ENCODE results near the gene COL18A1. TPM values are rescaled to one million over a fixed set of nuclear protein-coding genes. Genes with fewer than 3 reads are reported as not detected.

The COL18A1 gene
- total RNA-seq, 4 donors from 2014 or later: 16.4 to 42.2 (median 20.7) TPM

DNA sequence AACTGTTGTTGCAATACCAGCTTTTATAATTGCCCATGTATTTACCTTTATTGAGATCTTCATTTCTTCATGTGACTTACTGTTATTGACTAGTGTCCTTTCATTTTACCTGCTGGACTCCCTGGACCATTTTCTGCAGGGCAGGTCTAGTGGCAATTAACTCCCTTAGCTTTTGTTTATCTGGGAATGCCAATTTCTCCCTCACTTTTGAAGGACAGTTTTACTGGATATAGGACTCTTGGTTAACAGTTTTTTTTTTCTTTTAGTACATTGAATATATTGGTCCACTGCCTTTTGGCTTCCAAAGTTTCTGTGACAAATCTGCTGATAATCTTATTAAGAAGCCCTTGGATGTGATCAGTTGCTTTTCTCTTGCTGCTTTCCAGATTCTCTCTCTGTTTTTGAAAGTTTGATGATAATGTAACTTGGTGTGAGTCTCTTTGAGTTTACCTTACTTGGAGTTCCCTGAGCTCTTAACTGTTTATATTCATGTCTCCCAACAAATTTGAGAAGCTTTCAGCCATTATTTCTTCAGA is 56.9 kb downstream of the COL18A1 start:
- Histone ChIP-seq H3K9me3 (no peaks in the 10 kb centered on the region), H3K4me3 (no peak overlapping the region), H3K36me3 (no peaks in the 10 kb centered on the region), H3K4me1 (no peaks in the 10 kb centered on the region), H3K27me3 (peaks cover 0 to 10% (median 2%) of the 10 kb centered on the region in 3 donors), H3K27ac (no peak overlapping the region)
- in situ Hi-C loops (cut with MboI; ENCODE audit: low sequenced_read_pairs in 4 of 4): no loop called here
- DNase-seq (no peak), ATAC-seq (no peak)
- no peak for TF ChIP-seq POLR2A (IDR thresholded peaks at IDR 0.05)
- TF ChIP-seq, protein P1, sequence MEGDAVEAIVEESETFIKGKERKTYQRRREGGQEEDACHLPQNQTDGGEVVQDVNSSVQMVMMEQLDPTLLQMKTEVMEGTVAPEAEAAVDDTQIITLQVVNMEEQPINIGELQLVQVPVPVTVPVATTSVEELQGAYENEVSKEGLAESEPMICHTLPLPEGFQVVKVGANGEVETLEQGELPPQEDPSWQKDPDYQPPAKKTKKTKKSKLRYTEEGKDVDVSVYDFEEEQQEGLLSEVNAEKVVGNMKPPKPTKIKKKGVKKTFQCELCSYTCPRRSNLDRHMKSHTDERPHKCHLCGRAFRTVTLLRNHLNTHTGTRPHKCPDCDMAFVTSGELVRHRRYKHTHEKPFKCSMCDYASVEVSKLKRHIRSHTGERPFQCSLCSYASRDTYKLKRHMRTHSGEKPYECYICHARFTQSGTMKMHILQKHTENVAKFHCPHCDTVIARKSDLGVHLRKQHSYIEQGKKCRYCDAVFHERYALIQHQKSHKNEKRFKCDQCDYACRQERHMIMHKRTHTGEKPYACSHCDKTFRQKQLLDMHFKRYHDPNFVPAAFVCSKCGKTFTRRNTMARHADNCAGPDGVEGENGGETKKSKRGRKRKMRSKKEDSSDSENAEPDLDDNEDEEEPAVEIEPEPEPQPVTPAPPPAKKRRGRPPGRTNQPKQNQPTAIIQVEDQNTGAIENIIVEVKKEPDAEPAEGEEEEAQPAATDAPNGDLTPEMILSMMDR (IDR thresholded peaks at IDR 0.05 in 4 of 5, conservative IDR thresholded peaks at IDR 0.05 in 1 of 5): no peak
- intact Hi-C loops (cut with DNase I; ENCODE audit: low total_unique reads): no loop called here

DNA sequence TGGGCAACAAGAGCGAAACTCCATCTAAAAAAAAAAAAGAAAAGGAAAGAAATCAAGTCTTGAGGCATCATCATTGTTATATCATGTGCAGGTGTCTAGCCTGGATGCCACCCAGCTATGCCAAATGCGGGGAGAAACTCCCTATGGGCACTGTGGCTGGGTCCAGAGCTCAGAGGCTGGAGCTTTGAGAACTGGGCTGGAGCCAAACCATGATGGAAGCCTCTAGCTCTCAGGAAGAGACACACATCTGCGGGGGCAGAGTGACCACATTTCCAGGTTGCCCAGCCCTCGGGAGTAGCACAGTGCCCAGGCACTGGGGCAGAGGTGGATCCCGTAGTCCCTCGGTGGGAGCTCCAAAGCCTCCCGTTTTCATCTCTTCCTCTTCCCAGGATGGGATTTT is 58.9 kb downstream of the COL18A1 start:
- peaks cover 0 to 7% (median under 1%) of the 10 kb centered on the region in 3 donors for H3K27me3 ChIP-seq
- no peak overlapping the region for H3K4me3 ChIP-seq
- H3K9me3 ChIP-seq: no peaks in the 10 kb centered on the region
- in situ Hi-C loops (cut with MboI; ENCODE audit: low sequenced_read_pairs in 4 of 4): no loop called here
- intact Hi-C loops (cut with DNase I; ENCODE audit: low total_unique reads): no loop called here
- no peak for TF ChIP-seq POLR2A (IDR thresholded peaks at IDR 0.05)
- TF ChIP-seq, protein P1 (IDR thresholded peaks at IDR 0.05 in 4 of 5, conservative IDR thresholded peaks at IDR 0.05 in 1 of 5): no peak
- no peak overlapping the region for H3K27ac ChIP-seq
- no peak for DNase-seq
- no peak for ATAC-seq
- H3K4me1 ChIP-seq: no peaks in the 10 kb centered on the region
- H3K36me3 ChIP-seq: no peaks in the 10 kb centered on the region

DNA sequence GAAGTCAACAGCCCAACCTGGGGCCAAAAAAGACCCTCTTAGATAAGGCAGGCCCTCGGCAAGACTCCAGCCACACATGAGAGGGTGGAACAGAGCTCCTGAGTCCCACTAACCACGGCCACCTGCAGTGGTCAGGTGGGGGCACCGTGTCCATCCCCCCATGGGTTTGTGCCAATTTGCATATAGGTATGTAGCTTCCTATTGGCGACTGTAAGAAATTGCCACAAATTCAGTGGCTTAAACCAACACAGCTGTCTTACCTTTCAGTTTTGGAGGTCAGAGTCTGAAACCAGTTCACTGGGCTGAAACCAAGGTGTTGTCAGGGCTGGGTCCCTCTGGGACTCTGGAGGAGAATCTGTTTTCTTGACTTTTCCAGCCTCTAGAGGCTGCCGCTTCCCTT is 59.3 kb downstream of the COL18A1 start:
- intact Hi-C loops (cut with DNase I; ENCODE audit: low total_unique reads): no loop called here
- Histone ChIP-seq H3K27me3 (peaks cover 0 to 7% (median 0%) of the 10 kb centered on the region in 3 donors), H3K36me3 (no peaks in the 10 kb centered on the region), H3K27ac (no peak overlapping the region), H3K4me3 (no peak overlapping the region), H3K4me1 (no peaks in the 10 kb centered on the region), H3K9me3 (no peaks in the 10 kb centered on the region)
- in situ Hi-C loops (cut with MboI; ENCODE audit: low sequenced_read_pairs in 4 of 4): no loop called here
- DNase-seq (no peak), ATAC-seq (no peak)
- TF ChIP-seq, protein P1 (IDR thresholded peaks at IDR 0.05 in 4 of 5, conservative IDR thresholded peaks at IDR 0.05 in 1 of 5): no peak
- TF ChIP-seq POLR2A (IDR thresholded peaks at IDR 0.05): no peak

DNA sequence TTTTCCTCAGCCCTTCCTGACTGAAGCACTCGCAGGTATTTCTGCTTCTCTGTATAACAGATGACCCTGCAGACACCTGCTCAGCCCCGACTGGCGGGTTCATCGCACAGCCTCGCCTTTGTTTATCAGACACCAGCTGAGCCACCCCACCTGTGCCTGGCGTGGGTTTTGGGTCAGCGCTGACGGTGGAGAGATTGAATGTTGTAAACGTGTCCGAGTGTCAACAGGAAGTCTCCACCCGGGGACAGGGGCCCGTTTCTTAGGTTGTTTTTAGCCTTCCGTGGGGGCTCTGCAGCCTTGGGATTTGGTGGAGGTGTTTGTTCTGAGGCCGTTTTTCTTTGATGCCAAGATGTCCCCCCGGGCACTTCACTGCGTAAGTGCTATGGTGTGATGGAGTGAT is 60.1 kb downstream of the COL18A1 start:
- Histone ChIP-seq H3K27me3 (peaks cover 0 to 7% (median 0%) of the 10 kb centered on the region in 3 donors), H3K4me1 (no peaks in the 10 kb centered on the region), H3K9me3 (no peaks in the 10 kb centered on the region), H3K36me3 (no peaks in the 10 kb centered on the region), H3K27ac (no peak overlapping the region), H3K4me3 (no peak overlapping the region)
- intact Hi-C loops (cut with DNase I; ENCODE audit: low total_unique reads) (no loop called here), in situ Hi-C loops (cut with MboI; ENCODE audit: low sequenced_read_pairs in 4 of 4) (no loop called here)
- no peak for DNase-seq
- ATAC-seq: no peak
- no peak for TF ChIP-seq POLR2A (IDR thresholded peaks at IDR 0.05)
- TF ChIP-seq, protein P1 (IDR thresholded peaks at IDR 0.05 in 4 of 5, conservative IDR thresholded peaks at IDR 0.05 in 1 of 5): no peak
